Kidney epithelial cell (primary cell): ENCODE results near the gene VPS18. TPM values are rescaled to one million over a fixed set of nuclear protein-coding genes. Genes with fewer than 3 reads are reported as not detected.

ENCODE experiments used
- DNase-seq: peaks from one replicate; pipeline ENCODE4 v3.0.0-alpha.2; 2010; ENCODE audit warnings: low read depth
- H3K27me3 ChIP-seq: 2 replicates; pipeline ENCODE4 v1.6.0; 2011; ENCODE audit warnings: low read length; ENCODE audit not compliant: control insufficient read depth, insufficient read depth
- H3K36me3 ChIP-seq: 2 replicates; pipeline ENCODE4 v1.5.1; 2011; ENCODE audit warnings: low read length; ENCODE audit not compliant: control insufficient read depth, insufficient read depth
- H3K4me3 ChIP-seq: 2 replicates; pipeline ENCODE4 v1.5.1; 2011; ENCODE audit warnings: low read depth, mild to moderate bottlenecking, control low read depth, low read length
- total RNA-seq: library from RNA; depleted of rRNA; stranded (reverse); fragments of >200 nt; gene quantifications from 2 replicates; pipeline ENCODE4 v1.2.3, GENCODE V29; 2015
- TF ChIP-seq, protein P1 (sequence below): IDR thresholded peaks from 2 replicates; pipeline ENCODE4 v1.5.1; 2011; ENCODE audit warnings: mild to moderate bottlenecking, moderate library complexity, low read length, control low read depth, inconsistent platforms; ENCODE audit not compliant: insufficient read depth, poor library complexity, severe bottlenecking

VPS18 gene
- total RNA-seq, 1 donor from 2014 or later = 66.0 TPM

DNA sequence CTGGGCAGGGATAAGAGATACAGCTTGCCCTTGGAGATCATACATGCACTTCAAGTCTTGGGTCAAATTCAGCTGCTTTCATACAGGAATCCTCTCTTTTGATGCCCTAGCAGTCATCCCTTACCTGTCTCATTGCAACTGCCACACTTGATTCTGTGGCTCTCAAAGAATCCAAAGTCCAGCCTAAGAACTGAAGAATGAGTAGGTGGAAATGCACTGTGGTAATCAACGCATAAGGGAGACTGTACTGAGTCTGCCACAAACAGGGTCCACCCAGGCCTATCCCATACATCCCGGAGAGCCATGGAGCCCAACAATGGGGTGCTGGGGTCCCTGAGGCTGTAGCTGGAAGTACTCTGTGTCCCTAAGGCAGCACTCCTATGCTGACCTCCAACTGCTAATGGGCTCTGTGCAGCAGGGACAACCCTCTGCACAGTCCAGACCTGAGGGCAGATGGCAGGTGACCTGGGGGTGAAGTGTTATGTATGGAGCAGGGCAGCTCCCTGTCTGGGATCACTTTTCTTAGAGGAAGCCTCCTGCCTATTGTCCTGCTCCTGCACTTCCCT lies 1.7 kb upstream of the VPS18 start:
- TF ChIP-seq, protein P1, sequence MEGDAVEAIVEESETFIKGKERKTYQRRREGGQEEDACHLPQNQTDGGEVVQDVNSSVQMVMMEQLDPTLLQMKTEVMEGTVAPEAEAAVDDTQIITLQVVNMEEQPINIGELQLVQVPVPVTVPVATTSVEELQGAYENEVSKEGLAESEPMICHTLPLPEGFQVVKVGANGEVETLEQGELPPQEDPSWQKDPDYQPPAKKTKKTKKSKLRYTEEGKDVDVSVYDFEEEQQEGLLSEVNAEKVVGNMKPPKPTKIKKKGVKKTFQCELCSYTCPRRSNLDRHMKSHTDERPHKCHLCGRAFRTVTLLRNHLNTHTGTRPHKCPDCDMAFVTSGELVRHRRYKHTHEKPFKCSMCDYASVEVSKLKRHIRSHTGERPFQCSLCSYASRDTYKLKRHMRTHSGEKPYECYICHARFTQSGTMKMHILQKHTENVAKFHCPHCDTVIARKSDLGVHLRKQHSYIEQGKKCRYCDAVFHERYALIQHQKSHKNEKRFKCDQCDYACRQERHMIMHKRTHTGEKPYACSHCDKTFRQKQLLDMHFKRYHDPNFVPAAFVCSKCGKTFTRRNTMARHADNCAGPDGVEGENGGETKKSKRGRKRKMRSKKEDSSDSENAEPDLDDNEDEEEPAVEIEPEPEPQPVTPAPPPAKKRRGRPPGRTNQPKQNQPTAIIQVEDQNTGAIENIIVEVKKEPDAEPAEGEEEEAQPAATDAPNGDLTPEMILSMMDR = no peak
- no peak for DNase-seq
- Histone ChIP-seq H3K4me3 (no peak overlapping the region), H3K36me3 (no peaks in the 10 kb centered on the region), H3K27me3 (no peaks in the 10 kb centered on the region)

DNA sequence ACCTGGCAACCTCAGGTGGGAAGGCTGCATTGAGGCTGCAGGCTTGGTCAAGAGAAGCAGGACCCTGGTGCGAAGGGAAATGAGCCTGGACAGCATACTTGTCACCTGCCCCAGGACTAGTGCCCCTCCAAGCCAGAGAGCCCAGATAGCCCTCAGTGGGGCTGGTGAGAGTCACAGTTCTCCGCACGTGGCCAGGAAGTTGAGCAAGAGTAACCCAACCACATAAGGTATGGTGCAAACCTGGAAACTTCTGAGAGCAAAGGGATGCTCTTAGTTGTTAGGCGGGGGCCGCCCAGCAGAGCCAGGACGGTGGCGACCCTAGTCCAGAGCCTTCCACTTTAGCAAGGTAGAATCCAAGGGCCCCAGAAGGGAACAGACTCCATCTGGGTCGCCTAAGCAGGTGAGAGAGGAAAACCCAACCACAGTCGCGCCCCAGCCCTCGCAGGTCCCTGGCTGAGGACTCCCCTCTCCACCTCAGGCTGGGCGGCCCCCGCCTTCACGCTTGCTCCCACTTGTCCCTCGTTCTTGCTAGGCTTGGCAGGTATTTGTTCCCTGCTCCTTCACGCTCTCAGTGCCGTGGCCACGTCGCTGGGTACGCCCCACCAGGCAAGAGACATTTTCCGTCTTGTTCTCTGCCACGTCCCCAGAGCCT lies 1.1 kb upstream of the VPS18 start:
- H3K4me3 ChIP-seq = no peak overlapping the region
- TF ChIP-seq, protein P1 = no peak

DNA sequence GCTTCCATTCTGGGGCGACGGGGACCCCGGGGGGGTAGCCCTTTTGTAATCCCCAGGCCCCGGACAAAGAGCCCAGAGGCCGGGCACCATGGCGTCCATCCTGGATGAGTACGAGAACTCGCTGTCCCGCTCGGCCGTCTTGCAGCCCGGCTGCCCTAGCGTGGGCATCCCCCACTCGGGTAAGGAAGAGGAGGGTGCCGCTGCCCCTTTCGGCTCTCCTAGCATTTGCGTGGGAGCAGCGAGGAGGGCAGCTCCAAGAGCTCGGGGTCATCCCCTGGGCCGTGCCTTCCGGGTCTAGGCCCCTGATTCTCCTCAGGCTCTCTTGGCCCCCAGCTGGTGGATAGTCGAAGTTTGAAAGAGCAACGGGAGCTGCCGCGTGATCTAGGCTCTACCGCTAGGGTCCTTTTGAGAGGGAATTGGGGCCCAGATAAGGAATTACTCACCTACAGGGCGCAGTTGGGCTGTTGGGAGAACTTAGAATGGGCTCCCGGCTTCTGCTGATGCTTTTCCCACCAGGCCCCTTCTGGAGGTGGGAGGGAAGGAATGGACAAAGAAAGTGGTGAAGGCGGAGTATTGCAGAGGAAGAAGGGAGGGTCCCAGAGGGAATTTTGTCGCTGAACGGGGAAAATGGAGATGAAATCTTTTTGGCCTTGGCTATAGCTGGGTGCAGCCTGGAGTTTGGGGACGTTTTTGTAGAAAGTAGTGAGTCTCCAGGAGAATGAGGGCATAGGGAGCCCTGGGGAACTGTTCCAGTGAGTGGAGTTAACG lies 615 bp downstream of the VPS18 start:
- TF ChIP-seq, protein P1 = peak; percentile 62
- no peak for DNase-seq
- H3K36me3 ChIP-seq = no peaks in the 10 kb centered on the region
- H3K27me3 ChIP-seq = no peaks in the 10 kb centered on the region
- peak overlapping the region; percentile 89 for H3K4me3 ChIP-seq

More for the DNA sequence above, 1.1 kb upstream of the VPS18 start:
- no peak for DNase-seq
- Histone ChIP-seq H3K27me3 (no peaks in the 10 kb centered on the region), H3K36me3 (no peaks in the 10 kb centered on the region)

DNA sequence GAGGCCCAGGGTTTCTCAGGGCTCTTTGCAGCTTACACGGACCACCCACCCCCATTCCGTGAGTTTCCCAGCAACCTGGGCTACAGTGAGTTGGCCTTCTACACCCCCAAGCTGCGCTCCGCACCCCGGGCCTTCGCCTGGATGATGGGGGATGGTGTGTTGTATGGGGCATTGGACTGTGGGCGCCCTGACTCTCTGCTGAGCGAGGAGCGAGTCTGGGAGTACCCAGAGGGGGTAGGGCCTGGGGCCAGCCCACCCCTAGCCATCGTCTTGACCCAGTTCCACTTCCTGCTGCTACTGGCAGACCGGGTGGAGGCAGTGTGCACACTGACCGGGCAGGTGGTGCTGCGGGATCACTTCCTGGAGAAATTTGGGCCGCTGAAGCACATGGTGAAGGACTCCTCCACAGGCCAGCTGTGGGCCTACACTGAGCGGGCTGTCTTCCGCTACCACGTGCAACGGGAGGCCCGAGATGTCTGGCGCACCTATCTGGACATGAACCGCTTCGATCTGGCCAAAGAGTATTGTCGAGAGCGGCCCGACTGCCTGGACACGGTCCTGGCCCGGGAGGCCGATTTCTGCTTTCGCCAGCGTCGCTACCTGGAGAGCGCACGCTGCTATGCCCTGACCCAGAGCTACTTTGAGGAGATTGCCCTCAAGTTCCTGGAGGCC lies 5.4 kb downstream of the VPS18 start:
- no peak for DNase-seq
- Histone ChIP-seq H3K36me3 (peaks cover 10% of the 10 kb centered on the region), H3K27me3 (no peaks in the 10 kb centered on the region), H3K4me3 (no peak overlapping the region)
- TF ChIP-seq, protein P1 = no peak

DNA sequence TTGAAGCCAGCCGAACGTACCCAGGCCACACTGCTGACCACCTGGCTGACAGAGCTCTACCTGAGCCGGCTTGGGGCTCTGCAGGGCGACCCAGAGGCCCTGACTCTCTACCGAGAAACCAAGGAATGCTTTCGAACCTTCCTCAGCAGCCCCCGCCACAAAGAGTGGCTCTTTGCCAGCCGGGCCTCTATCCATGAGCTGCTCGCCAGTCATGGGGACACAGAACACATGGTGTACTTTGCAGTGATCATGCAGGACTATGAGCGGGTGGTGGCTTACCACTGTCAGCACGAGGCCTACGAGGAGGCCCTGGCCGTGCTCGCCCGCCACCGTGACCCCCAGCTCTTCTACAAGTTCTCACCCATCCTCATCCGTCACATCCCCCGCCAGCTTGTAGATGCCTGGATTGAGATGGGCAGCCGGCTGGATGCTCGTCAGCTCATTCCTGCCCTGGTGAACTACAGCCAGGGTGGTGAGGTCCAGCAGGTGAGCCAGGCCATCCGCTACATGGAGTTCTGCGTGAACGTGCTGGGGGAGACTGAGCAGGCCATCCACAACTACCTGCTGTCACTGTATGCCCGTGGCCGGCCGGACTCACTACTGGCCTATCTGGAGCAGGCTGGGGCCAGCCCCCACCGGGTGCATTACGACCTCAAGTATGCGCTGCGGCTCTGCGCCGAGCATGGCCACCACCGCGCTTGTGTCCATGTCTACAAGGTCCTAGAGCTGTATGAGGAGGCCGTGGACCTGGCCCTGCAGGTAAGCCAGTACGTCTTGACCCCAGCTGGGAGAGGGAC lies 6.2 kb downstream of the VPS18 start:
- Histone ChIP-seq H3K27me3 (no peaks in the 10 kb centered on the region), H3K36me3 (peaks cover 13% of the 10 kb centered on the region), H3K4me3 (no peak overlapping the region)
- TF ChIP-seq, protein P1 = no peak
- no peak for DNase-seq
